SK-N-SH treated with all-trans-retinoic acid at 6 μM for 48 hours (cell line): ENCODE results near the gene ABCC12.

Source experiments
- ISL1 ChIP-seq: fragments of 250-450 bp; sonication (Bioruptor Pico); IDR thresholded peaks from 2 replicates; pipeline ENCODE4 v2.1.2; 2022; ENCODE audit warnings: mild to moderate bottlenecking, moderate library complexity
- TCF4 ChIP-seq: fragments of 250-450 bp; sonication (Bioruptor Pico); IDR thresholded peaks from 2 replicates; pipeline ENCODE4 v1.8.0; 2021; ENCODE audit warnings: mild to moderate bottlenecking, moderate library complexity, borderline replicate concordance
- TOX ChIP-seq: fragments of 250-450 bp; sonication (Bioruptor Pico); IDR thresholded peaks from 2 replicates; pipeline ENCODE4 v1.8.0; 2021; ENCODE audit warnings: mild to moderate bottlenecking, moderate library complexity, borderline replicate concordance
- TF ChIP-seq, protein P1 (sequence below): fragments of 250-450 bp; sonication (Bioruptor Pico); IDR thresholded peaks from 2 replicates; pipeline ENCODE4 v1.5.1; 2020; ENCODE audit warnings: low read depth, mild to moderate bottlenecking, moderate library complexity
- TF ChIP-seq, protein P2 (sequence below): fragments of 250-450 bp; sonication (Bioruptor Pico); IDR thresholded peaks from 2 replicates; pipeline ENCODE4 v1.5.1; 2021; ENCODE audit warnings: mild to moderate bottlenecking, moderate library complexity
- TF ChIP-seq, protein P3 (sequence below): fragments of 250-450 bp; sonication (Bioruptor Pico); IDR thresholded peaks from 2 replicates; pipeline ENCODE4 v1.8.0; 2020; ENCODE audit warnings: mild to moderate bottlenecking, moderate library complexity, borderline replicate concordance
- TF ChIP-seq, protein P4 (sequence below): fragments of 250-450 bp; sonication (Bioruptor Pico); IDR thresholded peaks from 2 replicates; pipeline ENCODE4 v1.8.0; 2021; ENCODE audit warnings: low read depth, mild to moderate bottlenecking, moderate library complexity, borderline replicate concordance

DNA sequence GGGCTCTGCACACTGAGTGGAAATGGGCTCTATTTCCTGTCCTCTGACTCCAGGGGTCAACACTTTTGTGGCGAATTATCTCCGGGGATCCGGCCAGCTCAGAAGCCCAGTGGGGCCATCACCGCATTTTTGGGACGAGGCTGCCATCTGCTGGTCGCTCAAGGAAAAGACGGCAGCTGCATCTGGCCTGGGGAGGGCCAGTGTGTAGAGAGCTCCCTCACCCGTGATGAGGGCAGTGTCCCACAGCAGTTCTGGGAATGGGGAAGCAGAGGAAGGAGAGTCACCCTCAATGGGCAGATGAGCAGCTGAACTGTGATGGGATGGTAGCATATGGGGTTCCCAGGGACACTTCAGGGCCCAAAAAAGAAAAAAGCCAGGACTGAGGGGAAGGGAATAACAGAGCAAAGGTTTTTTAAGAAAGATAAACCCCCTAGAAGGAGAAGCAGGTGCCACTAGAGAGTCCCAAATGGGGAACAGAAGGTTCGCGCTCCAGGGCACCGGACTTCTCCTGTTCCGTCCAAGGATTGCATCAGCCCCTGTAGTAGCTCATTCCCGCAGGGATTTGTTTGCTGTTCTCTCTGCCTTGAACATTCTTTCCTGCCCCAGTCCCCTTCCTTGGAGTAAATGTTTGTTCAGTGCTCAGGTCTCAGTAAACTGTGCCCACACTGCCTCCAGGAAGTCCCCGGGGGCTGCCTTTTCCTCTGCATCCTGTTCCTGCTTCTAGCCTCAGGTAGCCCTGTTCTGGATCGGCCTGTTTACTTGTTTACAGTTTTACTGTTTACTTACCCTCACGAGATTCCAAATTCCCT, 9.3 kb upstream of the ABCC12 start:
- TF ChIP-seq, protein P1, sequence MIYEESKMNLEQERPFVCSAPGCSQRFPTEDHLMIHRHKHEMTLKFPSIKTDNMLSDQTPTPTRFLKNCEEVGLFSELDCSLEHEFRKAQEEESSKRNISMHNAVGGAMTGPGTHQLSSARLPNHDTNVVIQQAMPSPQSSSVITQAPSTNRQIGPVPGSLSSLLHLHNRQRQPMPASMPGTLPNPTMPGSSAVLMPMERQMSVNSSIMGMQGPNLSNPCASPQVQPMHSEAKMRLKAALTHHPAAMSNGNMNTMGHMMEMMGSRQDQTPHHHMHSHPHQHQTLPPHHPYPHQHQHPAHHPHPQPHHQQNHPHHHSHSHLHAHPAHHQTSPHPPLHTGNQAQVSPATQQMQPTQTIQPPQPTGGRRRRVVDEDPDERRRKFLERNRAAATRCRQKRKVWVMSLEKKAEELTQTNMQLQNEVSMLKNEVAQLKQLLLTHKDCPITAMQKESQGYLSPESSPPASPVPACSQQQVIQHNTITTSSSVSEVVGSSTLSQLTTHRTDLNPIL (CRISPR knock-in tag) = no peak
- TF ChIP-seq, protein P2, sequence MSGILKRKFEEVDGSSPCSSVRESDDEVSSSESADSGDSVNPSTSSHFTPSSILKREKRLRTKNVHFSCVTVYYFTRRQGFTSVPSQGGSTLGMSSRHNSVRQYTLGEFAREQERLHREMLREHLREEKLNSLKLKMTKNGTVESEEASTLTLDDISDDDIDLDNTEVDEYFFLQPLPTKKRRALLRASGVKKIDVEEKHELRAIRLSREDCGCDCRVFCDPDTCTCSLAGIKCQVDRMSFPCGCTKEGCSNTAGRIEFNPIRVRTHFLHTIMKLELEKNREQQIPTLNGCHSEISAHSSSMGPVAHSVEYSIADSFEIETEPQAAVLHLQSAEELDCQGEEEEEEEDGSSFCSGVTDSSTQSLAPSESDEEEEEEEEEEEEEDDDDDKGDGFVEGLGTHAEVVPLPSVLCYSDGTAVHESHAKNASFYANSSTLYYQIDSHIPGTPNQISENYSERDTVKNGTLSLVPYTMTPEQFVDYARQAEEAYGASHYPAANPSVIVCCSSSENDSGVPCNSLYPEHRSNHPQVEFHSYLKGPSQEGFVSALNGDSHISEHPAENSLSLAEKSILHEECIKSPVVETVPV (CRISPR knock-in tag) = no peak
- TF ChIP-seq, protein P3, sequence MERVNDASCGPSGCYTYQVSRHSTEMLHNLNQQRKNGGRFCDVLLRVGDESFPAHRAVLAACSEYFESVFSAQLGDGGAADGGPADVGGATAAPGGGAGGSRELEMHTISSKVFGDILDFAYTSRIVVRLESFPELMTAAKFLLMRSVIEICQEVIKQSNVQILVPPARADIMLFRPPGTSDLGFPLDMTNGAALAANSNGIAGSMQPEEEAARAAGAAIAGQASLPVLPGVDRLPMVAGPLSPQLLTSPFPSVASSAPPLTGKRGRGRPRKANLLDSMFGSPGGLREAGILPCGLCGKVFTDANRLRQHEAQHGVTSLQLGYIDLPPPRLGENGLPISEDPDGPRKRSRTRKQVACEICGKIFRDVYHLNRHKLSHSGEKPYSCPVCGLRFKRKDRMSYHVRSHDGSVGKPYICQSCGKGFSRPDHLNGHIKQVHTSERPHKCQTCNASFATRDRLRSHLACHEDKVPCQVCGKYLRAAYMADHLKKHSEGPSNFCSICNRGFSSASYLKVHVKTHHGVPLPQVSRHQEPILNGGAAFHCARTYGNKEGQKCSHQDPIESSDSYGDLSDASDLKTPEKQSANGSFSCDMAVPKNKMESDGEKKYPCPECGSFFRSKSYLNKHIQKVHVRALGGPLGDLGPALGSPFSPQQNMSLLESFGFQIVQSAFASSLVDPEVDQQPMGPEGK (CRISPR knock-in tag) = peak; percentile 29; the same call in 1 of the 2 replicates
- TF ChIP-seq ISL1 = no peak
- TF ChIP-seq, protein P4, sequence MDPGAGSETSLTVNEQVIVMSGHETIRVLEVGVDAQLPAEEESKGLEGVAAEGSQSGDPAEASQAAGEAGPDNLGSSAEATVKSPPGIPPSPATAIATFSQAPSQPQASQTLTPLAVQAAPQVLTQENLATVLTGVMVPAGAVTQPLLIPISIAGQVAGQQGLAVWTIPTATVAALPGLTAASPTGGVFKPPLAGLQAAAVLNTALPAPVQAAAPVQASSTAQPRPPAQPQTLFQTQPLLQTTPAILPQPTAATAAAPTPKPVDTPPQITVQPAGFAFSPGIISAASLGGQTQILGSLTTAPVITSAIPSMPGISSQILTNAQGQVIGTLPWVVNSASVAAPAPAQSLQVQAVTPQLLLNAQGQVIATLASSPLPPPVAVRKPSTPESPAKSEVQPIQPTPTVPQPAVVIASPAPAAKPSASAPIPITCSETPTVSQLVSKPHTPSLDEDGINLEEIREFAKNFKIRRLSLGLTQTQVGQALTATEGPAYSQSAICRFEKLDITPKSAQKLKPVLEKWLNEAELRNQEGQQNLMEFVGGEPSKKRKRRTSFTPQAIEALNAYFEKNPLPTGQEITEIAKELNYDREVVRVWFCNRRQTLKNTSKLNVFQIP (CRISPR knock-in tag) = no peak
- TF ChIP-seq TCF4 (CRISPR knock-in tag) = no peak
- no peak for TF ChIP-seq TOX (CRISPR knock-in tag)
